GM19397 (cell line): ENCODE data around the gene PSMD6.

Source experiments
- ATAC-seq: cut with Tn5 transposase; IDR thresholded peaks from one replicate; pipeline ENCODE4 v1.9.1; 2021; ENCODE audit warnings: mild to moderate bottlenecking, moderate library complexity; ENCODE audit not compliant: unreplicated experiment

The PSMD6 gene

GRCh38 chr3:64011685-64012084 lies 11.6 kb downstream of the PSMD6 start:
- no peak for ATAC-seq

DNA sequence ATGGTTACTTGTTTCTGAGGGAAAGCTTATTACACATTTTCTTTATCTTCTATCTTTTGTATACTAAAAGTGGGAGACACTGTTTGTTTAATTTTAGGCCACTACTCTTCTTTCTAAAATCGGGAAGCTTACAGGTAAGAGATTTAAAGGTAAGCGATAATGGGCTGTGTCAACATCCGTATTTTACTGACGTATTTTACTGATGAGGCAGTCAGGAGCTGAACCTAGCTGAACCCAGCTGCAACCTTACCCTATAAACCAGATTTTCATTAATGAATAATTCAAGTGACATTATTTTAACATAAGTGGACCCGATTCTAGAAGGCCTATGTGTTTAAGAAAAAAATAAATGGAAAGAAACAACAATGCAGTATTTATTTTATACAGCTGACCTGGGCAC lies 13.1 kb downstream of the PSMD6 start:
- ATAC-seq, result no peak

DNA sequence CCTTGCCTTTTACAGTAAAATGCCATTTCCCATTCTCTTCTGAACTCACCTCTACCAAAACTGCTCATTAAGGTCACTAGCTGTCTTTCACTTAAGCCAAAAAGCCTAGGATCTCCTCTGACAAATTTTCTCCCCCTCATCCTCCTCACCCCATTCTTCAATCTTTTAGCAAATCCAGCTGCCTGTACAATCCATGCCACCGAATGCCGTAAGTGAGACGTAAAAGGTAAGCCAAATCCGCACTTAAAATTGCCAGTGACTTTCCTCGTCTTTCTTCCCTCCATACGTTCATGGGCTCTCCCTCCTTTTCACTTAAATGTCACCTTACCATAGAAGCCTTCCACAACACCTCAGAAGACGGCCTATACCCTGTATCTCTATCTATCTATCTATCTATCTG lies 13.8 kb downstream of the PSMD6 start:
- ATAC-seq, result no peak

DNA sequence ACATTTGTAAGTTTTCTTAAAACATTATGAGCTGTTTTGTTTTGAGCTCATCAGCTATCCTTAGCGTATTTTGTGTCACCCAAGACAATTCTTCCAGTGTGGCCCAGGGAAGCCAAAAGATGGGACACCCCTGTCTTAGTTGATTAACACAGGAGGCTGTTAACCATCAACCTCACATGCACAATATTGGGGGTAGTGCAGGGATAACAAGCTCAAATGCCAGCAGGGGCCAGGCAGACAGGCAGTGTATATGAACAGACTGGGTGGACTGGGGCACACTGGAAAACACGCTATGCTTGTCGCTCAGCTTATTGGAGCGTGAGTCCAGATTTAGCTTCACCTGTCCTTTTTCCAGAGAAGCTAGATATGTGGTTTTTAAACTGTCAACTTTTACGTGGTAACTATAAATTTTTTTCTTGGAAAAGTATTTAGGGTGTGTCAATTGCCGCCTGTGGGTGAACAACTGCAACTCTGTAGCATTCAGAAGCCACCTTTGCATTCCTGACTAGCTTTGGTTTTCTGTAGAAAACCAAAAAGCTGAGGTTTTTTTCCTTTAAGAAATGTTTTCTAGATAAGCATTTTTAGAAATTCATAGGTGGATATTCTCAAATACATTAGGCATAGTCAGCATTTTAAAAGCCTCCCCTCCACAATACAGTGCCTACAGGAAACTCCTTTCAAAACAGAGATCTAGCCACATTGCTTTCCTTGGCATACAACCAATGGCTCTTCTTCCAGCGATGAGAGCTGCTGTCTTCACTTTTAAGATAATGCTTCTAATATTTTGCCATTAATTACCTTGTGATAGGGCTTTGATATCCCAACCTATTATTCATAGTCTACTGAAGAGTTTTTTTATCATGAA lies 14.6 kb downstream of the PSMD6 start:
- no peak for ATAC-seq

GRCh38 chr3:64008017-64008416 lies 15.3 kb downstream of the PSMD6 start:
- ATAC-seq, result no peak

GRCh38 chr3:64003589-64003988 lies 19.7 kb downstream of the PSMD6 start:
- no peak for ATAC-seq

DNA sequence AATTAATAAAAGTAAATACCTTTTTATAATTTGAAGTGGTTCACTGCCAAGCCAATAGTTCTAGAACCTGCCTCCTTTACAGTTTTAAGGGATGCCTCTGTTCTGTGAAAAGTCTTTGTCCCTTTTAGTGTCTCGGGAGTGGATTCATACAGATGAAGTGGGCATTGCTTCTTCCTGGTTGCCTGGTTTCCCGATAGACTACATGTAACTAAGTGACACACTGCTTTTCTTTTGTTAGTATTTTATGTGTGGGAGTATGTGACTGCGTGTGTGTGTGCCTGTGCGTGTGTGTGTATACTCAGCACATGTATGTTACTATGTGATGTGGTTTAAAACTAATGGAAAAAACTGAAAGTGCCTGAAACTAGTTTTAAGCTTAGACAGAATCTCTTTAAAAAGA lies 21.1 kb downstream of the PSMD6 start:
- no peak for ATAC-seq

- ATAC-seq, result no peak
Measured at GRCh38 chr3:64000453-64001055, 22.7 kb downstream of the PSMD6 start.

DNA sequence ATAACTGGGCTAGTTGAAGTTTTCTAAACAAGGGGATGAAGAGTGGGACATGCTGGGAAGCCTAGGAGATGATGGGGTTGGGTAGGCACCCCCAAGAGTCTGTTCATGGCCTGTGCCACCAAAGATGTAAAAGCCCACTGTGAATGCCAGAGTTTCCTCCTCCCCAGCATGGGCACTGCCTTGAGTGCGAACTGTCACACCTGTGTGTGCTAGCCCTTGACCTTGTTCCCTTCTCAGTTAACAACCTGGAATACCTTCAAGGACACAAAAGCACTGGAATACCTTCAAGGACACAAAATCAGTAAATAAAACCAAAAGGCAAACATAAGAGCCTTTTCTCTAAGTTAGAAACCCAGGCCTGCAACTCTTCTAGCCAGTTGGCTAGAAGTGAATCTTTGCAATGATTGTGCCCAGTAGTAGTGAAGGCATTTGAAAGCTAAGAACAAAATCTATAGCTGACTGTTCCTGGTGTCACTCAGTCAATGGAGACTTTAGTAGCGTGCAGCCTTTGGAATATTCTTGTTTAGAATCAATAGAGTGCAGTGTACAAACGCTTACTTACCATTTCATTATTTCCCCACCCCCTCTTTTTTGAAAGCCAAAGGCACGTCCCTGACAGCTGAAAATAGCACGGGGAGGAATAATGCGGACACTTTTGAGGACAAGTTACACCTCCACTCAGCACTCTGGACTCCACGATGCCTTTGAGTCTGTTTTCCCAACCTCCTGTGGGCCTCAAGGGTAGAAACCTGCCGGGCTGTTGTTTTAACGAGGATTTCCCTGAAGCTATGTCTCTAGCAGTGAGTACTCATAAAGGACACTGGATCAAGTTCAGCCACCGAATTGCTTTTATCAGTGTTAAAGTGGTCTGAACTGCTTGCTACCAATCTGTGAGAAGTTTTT lies 24.2 kb downstream of the PSMD6 start:
- ATAC-seq, result no peak

DNA sequence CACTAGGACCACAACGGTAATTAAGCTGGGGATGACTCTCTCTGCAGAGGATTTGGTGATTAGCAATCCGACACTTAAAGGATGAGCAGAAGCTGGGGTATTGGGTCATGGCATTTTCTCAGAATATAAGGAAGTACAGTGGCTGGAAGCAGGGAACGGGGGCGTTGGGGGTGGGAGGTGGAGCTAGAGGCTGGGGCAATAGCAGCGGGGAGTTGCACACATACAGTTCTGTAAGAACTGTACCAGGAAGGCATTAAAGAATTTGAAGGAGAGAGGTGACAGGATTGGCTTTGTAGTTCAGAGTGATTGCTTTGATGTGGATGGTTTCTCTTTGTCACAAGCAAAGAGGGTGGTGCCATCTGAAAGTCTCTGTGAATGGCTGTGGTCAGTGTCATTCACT lies 28.2 kb downstream of the PSMD6 start:
- ATAC-seq, result no peak

DNA sequence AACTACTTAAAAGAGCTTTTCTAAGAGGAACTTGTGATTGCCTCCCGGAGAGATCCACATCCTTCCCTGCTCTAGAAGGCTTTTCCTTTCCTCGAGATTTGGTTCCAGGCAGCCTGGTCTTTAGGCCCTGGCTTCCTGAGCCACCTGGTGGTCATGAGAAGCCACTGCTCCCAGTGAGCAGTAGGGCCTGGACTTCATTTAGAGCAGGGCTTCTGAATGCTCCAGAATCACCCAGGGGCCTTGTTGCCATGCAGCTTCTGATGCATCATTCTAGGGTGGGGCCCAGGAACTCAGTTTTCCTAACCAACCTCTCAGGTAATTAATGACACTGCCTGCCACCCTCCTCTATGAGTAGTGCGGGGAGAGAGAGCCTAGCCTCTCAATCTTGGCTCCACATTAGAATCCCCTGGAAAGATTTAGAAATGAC lies 29.6 kb downstream of the PSMD6 start:
- peak; percentile 81 for ATAC-seq

GRCh38 chr3:63992516-63993209 lies 30.6 kb downstream of the PSMD6 start:
- ATAC-seq, result no peak

- no peak for ATAC-seq
Measured at GRCh38 chr3:63991666-63992065, 31.6 kb downstream of the PSMD6 start.

GRCh38 chr3:63990733-63991132 lies 32.6 kb downstream of the PSMD6 start:
- no peak for ATAC-seq

GRCh38 chr3:63990204-63990603 lies 33.1 kb downstream of the PSMD6 start:
- ATAC-seq, result no peak

GRCh38 chr3:63988943-63989342 lies 34.4 kb downstream of the PSMD6 start:
- no peak for ATAC-seq

- ATAC-seq, result no peak
Measured at GRCh38 chr3:63986831-63987230, 36.5 kb downstream of the PSMD6 start.

- ATAC-seq, result no peak
Measured at GRCh38 chr3:63986146-63986545, 37.1 kb downstream of the PSMD6 start.

DNA sequence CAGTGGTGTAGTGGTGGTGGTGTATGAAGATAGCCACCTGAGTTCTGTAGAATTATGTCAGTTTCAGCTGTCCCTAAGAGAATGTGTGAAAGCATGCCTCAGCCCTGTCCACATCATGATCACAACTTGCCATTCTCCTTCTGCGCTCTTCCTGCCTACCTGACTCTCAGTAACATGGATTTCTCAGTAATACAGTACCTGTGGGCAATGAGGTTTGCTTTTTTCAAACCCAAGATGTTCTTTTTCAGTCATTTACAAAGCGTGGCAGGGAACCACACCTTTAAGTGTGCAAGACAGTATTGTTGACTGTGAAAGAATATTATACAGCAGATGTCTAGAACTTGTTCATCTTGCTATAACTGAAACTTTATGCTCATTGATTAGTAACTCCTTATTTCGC lies 38.9 kb downstream of the PSMD6 start:
- no peak for ATAC-seq

DNA sequence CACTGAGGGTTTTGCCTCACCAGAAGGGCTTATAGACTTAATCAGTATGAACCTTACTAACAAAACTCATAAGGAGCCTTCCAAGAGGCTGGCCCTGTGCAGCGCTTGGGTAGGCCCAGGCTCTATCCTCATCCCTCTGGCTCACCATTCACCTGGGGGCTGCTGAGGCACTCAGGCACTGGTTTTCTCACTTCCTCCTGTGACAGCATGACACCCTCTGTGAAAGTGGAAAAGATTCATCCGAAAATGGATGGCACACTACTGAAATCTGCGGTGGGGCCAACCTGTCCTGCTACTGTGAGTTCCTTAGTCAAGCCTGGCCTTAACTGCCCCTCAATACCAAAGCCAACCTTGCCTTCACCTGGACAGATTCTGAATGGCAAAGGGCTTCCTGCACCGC lies 41.3 kb downstream of the PSMD6 start:
- no peak for ATAC-seq
